GM21825 (cell line): Measurements from ENCODE around the gene PTRH1.

Experiments used
- ATAC-seq: cut with Tn5 transposase; IDR thresholded peaks from one replicate; pipeline ENCODE4 v1.9.1; 2021; ENCODE audit warnings: mild to moderate bottlenecking, moderate library complexity; ENCODE audit not compliant: unreplicated experiment

Gene PTRH1

DNA sequence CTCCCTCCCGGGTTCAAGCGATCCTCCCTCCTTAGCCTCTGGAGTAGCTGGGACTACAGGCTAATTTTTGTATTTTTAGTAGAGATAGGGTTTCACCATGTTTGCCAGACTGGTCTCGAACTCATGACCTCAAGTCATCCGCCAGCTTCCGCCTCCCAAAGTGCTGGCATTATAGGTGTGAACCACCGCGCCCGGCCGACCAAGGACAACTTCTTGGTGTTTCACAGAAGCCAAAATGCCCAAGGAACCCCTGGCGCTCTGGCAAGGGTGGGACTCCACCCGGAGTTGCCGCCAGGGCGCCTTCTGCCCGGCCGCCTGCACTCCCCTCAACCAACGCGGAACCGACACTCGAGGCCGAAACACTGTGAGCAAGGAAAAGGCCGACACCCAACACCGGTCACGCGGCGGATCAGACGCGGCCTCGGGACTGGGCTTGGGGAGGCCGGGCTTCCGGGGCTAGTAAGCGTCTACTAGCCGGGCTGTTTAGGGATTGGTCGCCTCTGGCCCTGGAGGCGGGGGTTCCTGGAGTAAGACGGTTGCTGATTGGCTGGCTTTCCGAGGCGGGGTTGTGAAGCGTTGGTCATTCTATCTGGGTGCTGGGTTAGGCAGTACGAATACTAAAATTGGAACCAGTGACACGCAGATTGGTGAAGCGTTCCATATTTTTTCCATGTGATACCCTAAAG is 16.3 kb downstream of the PTRH1 start:
- peak; percentile 93 for ATAC-seq

DNA sequence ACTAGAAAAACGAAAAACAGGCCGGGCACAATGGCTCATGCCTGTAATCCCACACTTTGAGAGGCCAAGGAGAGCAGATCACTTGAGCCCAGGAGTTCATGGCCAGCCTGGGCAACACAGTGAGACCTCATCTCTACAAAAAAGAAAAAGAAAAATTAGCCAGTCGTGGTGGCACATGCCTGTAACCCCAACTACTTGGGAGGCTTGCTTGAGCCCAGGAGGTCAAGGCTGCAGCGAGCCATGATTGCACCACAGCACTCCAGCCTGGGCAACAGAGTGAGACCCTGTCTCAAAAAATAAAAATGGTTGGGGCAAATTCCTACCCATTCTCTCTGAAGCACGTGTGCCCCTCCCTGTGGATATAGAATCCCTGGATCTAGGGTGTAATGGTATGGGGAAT is 17.1 kb downstream of the PTRH1 start:
- no peak for ATAC-seq

DNA sequence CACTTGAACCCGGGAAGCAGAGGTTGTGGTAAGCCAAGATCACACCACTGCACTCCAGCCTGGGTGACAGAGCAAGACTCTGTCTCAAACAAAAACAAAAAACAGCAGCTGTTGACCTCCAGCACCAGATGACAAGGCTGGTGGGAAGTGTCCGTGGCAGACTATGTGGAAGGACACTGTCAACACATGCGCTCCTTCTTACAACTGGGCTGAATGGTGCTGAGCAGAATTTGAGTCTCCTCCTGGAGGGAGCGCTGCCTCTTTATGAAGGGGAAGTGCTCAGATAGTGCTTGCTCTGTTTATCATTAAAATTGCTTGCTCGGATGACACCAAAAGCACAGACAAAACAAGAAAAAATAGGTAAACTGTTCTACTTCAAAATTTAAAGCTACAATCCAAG is 17.9 kb downstream of the PTRH1 start:
- ATAC-seq: no peak

DNA sequence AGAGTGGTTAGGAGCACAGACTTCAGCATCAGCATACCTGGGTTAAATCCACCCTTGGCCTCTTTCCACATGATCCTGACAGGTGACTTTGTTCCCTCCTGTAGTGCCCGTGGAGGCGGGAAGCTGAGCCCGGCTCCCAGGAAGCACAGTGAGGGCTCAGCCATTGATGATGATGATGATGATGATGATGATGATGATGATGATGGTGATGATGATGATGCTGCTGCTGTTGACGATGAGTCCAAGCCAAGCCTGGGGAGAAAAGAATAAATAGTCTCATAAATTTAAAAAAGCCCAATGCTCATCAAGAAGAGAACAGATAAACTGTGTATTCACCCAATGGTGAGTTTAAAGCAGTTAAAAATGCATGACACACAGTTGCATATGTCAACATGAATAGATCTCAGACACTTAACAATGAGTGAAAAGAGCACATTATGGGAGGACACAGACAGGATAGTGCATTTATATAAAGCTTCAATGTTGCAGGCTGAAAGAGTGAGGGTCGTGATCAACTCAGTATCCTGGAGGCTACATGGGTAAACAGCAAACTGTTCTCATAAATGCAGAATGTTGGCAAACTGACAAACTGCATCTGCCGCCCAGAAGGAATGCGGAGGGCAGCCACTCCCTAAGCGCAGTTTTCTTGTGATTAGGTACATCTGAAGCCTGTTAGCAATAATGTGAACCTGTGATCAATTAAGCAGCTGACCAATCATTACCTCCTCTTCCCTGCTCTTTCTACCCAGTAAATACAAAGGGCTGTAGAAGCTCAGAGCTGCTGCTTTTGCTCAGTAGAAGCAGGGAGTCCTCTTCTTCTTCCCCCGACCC is 20.4 kb downstream of the PTRH1 start:
- no peak for ATAC-seq

DNA sequence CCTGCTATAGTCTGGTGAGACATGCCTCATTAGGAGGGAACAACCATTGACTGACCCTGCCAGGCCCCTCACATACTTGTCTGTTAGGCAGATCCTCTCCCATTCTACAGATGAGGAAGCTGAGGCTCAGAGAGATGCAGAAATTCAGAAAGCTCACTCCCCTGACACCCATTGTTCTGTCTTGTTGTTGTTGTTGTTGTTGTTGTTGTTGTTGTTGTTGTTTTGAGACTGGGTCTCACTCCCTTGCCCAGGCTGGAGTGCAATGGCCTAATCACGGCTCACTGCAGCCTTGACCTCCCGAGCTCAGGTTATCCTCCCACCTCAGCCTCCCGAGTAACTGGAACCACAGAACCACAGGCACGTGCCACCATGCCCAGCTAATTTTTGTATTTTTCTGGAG is 21.8 kb downstream of the PTRH1 start:
- no peak for ATAC-seq

DNA sequence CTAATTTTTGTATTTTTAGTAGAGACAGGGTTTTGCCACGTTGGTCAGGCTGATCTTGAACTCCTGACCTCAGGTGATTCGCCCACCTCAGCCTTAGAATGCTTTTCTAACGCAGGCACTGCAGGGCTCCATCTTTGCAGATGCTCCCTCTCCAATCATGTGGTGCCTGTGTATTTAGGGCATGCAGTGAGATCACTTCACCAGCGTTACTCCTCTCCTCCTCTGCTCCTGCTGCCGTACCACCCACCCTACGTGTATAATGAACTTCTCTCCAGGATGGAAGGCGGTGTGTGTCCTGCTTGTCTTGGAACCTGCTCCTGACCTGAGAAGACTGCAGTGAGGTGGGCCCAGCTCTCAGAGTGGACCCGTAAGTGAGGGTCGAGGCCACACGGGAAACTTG is 22.3 kb downstream of the PTRH1 start:
- no peak for ATAC-seq

DNA sequence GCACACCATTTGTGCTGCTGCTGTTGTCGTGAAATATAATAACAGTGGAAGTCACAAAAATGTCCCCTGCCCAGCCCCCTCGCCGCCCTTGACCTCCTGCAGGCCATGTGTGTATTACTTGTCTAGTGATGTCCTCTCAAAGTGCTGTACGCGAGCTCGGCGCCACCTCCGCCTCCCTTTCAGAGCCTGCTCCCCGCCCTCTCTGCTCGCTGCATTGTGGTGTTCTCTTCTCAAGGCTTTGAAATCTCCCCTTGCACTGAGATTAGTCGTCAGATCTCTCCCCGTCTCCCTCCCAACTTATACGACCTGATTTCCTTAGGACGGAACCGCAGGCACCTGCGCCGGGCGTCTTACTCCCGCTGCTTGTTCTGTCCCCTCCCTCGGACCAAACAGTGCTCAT is 23.4 kb downstream of the PTRH1 start:
- ATAC-seq: no peak

DNA sequence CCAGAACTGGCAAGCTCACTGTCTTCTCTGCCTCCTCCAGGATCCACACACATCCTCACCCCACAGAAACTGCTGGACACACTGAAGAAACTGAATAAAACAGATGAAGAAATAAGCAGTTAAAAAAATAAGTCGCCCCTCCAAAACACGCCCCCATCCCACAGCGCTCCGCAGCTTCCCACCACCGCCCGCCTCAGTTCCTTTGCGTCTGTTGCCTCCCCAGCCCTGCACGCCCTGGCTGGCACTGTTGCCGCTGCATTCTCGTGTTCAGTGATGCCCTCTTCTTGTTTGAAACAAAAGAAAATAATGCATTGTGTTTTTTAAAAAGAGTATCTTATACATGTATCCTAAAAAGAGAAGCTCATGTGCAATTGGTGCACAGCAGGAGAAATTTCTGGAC is 24.7 kb downstream of the PTRH1 start:
- ATAC-seq: no peak

DNA sequence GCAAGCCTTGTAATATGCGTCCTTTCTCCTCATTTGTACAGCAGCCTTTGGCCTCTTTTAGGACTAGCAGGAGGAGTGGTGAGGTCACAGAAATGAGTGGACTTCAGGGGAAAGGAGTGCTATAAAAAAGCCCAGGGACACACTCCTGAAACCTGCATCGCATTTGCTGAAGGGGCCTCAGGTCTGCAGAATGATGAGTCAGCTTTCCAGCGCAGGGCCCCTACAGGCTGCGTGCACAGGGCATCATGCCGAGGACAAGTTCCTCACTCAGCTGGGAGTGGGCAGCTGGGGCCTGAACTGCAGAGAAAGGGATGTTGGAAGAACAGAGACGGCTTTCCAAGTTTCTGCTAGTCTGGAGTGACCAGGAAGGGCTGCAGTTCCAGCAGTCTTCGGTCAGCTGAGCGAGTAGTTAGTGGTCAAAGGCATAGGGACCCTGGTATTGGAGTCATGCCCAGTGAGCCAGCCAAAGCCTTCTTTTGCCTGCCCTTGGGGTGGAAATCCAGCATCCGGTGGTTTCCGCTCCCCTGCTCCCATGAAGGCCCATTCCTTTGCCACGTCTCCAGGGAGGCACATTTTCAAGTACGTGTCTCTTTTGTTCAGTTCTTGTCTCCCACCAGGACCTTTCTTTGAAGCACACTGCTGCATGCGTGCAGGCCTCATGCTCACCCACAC is 26.0 kb downstream of the PTRH1 start:
- no peak for ATAC-seq

DNA sequence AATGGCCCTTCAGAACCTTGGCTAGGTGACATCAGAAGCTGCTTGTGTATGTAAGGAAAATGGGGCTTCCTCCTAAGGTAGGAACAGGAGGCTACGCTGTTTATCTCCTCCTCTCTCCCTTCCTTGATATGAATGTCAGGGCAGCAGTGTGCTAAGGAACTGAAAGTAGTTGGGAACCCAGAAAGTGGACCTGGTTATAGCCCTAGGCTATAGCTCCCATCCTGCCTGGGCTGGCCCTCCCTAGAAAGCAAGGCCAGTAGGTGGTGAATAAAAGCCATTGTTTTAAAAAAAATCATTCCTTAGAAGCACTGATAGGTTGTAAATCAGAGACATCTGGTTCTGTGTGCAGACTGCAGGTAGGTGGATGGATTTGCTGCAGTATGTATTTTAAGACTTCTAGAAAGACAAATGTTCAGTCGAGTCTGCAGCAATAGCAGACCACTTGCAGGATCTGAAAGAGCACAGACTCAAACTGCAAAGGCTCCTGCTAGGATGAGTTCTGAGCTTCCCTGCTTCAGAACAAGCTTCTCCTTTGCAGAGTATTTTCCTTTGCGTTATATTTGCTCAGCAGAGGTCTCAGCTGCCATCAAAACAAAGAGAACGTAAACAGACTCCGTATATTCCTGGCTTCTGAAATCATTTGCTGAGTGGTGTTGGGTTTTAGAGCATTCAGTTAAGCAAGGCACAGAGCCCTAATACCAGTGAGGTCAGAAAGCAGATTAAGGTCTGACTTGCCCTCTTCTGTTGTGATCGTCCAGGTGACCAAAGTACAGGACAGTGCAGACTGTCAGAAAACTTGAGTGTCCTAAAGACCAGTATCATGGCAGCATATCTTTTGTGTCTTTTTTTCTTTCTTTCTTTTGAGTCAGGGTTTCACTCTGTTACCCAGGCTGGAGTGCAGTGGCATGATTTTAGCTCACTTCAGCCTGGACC is 28.7 kb downstream of the PTRH1 start:
- ATAC-seq: no peak

DNA sequence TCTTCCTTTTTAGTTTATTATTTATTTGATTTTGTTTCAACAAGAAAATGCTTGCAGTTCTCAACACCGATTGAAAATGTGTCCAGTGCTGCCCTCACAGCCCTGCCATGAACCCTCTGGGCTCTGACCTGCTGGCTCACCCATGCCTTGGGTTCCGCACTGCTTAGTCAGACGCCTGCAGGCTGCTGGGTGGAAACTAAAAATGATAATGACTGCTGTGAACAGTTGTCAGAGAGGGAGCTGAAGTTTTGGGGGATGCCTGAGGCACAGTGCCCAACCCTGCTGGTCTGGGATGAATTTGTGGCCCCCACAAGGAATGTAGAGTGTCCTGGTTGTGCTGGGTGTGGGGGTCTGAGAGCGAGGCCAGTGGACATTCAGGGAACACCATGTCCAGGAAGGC is 30.9 kb downstream of the PTRH1 start:
- ATAC-seq: no peak

DNA sequence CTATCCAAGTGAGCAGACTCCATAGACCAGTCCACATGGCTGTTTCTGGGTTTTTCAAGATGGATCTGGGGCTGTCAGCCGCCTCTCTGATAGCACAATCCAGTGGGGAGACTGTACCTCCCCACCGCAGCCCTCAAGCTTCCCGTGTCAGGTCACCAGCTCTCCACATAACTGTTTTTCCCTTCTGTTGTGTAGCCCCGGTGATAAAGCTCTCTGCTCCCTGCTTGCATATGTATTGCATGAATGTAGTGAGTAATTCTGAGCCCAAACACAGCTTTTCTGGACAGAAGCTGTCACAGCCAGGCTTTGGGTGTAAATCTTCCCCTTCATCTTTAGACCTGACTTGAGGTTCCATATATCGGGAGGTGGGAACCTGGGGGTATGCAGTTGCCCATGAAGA is 31.7 kb downstream of the PTRH1 start:
- ATAC-seq: no peak

DNA sequence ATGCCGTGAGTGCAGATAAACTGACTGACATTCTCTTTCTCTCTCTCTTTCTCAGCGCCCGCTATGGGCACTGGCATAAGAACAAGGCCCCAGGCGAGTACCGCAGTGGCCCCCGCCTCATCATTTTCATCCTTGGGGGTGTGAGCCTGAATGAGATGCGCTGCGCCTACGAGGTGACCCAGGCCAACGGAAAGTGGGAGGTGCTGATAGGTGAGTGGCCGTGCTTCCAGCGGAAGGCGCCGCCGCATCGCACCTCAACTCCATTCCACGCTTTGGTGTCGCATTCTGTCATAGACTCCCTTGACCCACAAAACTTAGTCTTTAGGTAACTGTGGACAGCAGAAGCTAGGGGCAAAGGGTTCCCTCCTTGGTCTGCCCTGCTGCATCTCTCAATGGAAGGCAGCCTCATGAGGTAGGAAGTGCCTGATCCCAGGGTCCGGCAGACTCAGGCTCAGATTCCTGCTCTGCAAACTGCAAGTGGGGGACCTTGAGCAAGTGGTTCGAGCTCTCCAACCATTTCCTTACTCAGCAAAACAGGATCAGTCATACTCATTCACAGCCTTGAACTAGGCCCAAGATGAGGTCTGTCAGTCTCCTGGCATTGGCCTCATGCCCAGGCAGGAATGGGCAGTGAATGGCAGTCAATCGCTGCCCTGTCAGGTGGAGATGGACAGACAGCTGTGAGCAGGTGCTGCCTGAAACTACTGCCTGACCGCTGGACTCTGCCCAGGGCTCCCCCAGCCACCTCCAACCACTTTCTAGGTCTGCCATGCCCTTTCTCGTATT is 32.9 kb downstream of the PTRH1 start:
- no peak for ATAC-seq

DNA sequence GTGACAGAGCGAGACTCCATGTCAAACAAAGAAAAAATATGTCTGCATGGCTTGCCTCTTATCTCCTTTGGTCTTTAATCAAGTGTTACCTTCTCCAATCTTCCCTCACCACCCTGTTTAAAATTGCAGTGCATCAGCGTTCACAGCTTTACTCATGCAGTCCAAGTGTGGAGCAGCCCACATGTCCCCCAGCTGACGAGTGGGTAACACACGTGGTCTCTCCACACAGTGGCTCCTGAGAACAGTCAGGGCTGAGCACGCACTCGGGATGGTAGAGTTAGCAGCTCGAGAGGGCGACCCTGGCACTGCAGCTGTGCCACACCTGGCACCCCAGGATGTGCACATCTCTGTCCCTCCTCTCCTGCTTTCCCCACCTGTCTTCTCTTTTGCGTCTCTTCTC is 34.6 kb downstream of the PTRH1 start:
- ATAC-seq: no peak

DNA sequence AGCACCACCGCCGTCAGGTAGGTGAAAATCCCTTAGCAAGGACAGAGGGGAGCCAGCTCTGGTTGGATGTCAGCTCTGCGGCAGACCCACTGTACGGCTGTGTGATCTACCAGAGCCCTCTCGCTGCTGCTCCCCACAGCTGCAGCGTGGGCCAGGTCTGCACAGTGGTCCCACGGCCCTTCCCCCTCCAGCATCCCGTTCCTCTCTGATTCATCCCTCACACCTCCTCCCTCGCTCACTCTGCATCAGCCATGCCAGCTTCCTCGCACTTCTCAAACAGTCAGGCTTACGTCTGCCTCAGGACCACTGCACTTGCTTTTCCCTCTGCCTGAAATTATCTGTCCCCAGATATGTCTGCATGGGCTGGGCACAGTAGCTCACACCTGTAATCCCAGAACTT is 35.2 kb downstream of the PTRH1 start:
- no peak for ATAC-seq

DNA sequence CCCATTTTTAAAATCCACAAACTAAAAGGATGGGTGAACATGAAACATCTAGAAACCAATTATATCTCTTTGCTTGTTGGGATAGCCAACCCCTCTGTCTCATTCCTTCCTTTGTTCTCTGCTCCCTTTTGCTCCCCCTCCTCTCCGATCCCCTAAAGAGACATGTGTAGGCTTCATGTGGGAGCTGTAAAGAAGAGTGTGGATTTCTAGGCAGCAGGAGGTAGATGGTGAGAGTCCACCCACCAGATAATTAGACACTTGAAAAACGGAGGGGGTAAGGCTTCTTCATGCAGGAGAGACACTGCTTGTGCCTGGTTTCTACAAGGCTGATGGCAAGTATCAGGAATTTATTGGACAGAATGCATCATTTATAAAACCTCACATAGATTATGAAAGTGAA is 36.0 kb downstream of the PTRH1 start:
- no peak for ATAC-seq

DNA sequence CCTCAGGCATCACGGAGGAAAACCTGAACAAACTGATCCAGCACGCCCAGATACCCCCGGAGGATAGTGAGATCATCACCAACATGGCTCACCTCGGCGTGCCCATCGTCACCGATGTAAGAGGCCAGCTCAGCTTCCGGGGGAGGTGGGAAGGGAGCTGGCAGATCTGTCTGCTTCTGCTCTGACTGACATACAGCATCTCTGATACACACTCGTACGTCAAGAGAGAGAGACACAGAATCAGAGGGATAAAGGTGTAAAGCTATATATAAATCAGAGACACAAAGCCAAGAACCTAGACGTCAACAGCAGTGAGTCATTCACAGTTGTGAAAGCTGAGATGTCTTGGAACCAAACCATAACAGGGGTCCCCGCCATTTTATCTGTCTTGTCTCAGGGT is 38.8 kb downstream of the PTRH1 start:
- ATAC-seq: no peak

DNA sequence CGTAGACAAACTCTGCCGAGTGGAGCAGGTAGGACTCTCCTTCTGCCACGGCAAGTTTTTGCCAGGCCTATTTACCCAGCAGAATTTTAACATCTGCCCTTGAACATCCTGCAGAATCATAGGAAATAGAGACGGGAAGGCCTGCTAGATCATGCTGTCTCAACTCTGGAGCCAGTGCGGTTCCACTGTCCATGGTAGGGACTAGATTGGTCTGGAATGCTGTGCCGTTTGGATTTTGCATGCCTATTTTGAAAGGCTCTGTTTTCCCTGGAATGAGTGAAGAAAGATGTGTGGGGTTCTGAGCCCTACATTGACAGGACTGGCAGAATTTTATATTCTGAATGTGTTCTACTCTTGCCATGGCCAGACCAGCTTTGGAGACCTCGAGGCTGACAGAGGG is 42.2 kb downstream of the PTRH1 start:
- no peak for ATAC-seq

DNA sequence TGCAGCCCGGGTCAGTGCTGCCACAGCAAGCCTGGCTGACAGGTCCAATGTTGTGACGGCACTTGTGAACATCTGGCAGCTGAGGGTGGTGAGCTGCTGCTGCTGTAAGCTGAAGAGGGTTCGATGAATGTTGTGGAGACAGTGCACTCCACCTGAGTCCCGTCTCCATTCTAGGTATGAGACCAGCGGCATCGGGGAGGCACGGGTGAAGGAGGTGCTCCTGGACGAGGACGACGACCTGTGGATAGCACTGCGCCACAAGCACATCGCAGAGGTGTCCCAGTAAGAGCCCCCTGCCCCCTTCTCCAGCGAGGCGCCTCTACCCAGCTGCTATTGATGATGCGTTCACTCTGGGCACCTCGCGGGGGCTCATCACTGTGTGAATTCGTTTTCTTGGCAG is 47.6 kb downstream of the PTRH1 start:
- ATAC-seq: no peak

DNA sequence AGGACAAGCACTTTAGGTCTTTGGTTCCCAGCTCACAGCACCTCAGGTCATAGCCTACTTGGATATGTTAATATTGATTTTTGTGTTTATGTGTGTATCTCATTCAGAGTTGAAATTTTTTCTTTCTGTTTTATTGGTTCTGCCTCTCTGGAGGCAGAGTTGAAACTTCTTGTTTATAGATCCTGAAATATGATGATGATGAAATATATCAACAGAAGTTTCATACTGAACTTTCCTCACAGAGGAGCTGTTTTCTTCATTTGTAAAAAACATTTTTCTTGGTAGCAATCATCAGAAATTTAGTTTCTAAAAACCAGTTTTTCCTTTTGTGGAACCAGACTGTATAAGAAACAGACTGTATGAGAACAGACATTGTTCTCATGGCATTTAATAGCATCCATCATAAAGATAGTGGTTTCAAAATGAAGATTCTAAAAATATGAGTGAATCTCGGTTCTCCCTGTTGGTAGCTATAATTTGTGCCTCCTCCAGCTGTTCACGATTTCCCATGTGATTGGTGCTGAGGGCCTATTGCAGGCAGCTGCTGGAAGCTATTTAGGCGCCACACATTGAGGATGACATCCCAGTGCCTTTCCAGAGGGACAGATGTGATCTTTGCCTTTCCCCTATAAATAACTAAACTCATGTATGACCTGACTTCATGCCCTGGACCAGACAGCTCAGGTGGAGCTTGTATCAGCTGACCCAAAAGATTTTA is 48.2 kb downstream of the PTRH1 start:
- no peak for ATAC-seq
